Raji (cell line): ENCODE results near the gene GPC6.

ENCODE experiments used
- POLR2A ChIP-seq: IDR thresholded peaks from 2 replicates; pipeline ENCODE4 v1.6.1; 2011; ENCODE audit warnings: low read depth, low read length, control low read depth; ENCODE audit not compliant: insufficient read depth

Gene GPC6

DNA sequence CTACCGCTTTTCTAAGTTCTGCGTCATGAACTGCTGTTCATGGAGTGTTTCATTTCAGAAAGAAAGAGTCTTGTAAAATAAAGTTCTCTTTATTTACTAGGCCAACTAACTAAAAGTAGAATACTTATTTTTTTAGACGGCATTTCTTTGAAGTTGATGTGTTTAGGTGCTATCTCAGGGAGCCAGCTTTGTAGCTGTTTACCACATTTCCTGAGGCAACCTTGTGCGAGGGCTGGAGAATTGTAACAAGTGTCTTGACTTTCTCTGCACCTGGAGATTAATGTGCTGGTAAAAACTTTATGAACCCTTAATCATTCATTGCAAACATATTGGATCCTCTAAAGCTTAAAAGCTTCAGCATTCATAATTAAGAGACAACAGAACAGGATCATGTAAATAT lies 229.3 kb downstream of the GPC6 start:
- TF ChIP-seq POLR2A: no peak

DNA sequence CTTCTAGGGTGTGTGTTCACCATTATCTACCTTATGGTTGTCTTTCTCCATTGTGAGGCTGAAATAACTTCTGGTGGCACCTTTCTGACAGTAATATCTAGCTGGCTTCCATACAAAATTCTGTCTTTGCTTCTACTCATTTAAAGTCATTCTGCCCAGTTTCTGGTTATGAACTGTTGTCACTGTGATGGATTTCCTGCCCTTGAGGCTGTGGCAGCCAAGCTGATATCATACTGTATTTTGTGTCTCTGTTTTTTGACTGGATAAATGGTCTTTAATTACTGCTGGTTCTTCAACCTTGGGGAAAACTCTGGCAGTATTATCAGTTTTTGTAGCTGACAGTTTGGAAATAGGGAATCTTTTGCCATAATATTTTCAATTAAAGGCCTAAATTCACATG lies 233.4 kb downstream of the GPC6 start:
- TF ChIP-seq POLR2A: no peak

DNA sequence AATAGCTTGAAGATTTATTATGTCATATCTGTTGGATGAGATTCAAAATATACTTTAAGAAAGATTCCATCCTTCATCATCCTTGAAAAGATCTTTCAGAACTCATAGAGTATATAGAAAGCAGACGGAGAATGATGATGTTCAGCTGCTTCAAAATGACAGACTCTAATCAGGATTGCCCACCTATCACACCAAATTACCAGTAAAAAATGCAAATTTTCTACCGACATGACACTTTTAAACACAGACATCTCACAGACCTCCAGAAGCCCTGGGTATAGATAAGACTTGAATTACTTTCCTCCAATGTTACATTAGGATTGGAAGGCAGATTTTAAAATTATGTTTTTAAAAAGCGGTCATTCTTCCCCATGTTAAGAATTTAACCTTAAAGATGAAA lies 235.5 kb downstream of the GPC6 start:
- TF ChIP-seq POLR2A: no peak

DNA sequence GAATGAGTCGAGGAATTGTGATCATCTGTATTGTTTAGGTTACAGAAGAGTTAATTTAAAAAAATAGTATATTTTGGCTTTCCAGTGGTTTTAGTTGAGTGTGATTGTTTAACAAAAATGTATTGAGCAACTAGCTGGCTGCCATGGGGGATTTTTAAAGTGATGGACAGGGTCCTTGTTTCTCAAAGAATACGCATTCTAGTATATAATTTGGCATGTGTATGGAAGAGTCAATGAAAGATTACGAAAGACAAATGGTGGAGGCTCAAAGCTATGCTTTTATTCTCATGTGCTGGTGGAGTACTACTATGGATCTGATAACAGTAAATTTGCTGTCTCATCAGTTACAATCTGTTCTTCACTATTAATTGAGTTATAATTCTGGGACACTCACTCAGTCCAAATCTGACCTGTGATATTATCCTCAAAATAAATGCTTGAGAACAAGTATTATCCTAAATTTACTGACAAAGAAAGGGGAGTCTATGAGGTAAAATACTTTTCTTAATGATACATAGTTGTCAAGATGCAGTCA lies 240.0 kb downstream of the GPC6 start:
- TF ChIP-seq POLR2A: no peak

DNA sequence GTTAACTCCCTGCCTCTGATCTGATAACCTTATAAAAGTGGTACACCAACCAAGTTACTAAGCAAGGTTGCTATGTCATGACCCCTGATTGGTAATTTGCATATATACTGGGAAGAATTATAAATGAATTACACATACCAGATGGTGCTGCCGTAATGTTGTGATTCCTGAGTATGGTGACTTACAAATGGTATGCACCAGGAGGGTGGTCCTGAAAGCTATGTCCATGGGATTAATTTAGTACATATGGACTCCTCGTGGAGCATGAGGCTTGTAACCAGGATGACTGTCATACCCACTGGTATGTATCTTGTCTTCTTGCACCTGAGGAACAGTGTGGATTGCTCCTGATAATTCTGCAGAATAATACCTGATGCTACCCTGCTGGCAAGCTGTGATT lies 240.6 kb downstream of the GPC6 start:
- TF ChIP-seq POLR2A: no peak

DNA sequence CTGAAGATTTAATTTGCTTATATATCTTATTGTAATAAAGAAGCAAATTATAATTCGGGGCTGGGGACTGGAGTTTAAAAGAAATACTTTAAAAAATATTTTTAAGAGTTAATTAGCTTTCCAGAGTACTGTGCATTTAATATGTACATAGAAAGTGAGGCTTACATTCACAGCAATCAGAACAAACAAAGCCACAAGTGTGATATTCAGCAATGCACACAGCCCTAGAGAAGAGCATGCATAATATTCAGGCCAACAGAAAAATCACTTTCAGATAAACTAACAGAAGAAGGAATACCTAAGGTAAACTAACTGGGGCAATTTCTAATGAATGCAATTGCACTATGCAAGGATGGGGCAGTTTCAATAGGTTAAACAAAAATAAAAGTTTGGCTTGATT lies 241.8 kb downstream of the GPC6 start:
- TF ChIP-seq POLR2A: no peak

DNA sequence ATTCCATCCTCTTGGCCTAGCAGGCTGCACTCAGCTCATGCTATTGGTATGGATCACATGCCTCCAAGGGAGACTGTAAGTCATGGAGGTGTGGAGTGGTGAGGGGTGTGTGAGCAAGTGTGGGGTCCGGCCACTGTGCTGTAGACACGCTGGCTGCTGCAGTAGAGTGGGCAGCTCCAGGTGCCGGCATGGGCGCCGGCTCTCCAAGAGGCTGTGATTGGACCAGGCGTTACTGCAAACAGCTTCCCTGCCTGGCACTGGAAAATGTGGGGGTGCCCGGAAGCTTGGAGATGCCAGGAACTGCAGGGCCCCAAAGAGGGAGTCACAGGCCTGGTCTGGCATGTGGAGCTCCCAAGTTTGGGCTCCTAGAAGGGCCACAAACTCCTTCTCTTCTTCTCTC lies 245.7 kb downstream of the GPC6 start:
- TF ChIP-seq POLR2A: no peak

DNA sequence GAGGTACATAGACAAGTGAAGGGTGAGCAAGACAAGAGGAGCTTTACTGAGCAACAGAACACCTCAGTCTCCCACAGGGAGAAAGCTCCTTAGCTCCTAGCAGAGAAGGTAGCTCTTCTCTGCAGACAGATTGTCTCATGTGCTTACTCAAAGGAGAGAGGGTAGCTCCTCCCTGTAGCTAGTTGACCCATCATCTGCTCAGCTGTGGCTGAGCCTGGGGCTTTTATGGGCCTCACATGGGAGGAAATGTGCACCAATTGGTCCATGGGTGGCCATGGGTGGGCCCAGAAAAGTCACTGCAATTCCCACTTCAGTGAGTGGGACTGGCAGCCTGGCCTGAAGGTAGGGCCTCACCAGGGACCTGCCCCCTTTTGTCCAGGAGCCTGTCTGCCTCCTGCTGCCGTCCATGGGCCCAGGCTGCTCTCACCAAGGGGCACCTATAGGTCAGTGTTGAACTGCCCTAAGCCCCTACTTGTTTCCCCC lies 246.2 kb downstream of the GPC6 start:
- TF ChIP-seq POLR2A: no peak

DNA sequence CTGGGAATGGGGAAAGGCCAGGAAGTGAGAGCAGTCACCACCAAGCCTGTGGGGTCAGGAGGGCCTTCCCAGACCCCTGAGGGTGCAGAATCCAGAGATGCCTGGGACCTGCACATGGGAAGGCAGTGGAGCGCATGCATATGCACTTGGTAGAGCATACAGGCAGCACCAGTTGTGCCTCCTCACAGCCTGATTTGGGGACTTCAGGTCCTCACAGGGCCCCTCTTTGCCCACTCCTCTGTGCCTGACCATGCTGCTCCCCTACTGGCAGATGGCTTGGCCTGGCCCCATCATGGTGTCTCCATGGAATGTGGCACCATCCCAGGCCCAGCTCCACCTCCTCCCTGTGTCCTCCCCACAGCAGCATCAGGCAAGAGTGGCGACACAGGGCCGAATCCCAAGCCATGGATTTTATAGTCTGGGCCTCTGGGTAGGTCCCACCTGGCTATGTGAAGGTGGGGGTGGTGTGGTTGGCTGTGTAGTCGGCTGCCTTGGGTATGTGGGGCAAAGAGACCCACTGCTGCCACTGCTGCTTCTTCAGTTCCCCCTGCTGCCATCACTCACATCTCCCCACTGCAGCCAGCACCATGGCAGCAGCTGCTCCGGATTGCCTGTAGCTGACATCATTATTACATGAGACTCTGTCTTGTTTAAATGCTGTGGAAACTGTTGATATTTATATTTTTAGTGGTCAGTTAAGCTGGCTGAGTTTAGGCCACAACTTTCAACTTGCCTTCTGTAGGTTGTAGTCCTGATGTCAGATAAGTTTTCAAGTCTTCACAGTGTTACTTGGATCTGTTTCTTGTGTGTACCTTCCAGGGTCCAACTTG lies 247.0 kb downstream of the GPC6 start:
- no peak for TF ChIP-seq POLR2A

DNA sequence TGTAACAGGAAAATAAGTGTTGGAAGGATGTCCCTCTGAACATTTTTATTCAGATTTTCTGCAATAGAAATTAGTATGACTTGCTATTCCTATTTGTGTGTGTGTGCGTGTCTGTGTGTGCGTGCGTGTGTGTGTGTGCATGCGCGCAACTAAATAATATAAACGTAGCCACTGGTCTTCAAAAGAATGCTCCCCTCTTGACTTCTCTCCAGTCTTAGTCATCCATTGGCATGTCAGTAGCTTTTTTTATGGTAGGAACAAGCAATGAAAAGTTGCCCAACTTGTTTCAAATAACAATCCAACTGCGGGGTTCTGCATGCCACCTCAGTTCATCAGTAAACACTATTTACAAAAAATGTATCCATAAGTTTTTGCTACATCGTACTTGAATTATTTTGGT lies 249.6 kb downstream of the GPC6 start:
- no peak for TF ChIP-seq POLR2A

DNA sequence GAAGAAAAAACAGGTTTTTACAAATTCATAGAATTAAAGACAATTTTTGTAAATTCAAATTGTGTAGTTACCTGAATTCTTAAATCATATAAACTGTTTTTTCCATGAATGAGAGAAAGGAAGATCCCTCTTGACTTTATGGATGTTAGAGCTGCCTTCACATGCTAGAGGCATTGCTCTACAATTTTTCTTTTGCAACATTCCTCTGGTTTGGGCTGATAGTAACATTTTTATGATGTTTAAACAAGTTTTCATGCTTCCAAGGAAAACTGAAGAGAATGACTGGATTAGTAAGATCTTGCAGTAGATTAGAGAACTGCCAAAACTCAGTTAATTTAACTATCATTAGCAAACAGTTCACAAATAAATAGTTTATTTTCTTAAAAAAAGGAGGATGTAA lies 250.6 kb downstream of the GPC6 start:
- TF ChIP-seq POLR2A: no peak

DNA sequence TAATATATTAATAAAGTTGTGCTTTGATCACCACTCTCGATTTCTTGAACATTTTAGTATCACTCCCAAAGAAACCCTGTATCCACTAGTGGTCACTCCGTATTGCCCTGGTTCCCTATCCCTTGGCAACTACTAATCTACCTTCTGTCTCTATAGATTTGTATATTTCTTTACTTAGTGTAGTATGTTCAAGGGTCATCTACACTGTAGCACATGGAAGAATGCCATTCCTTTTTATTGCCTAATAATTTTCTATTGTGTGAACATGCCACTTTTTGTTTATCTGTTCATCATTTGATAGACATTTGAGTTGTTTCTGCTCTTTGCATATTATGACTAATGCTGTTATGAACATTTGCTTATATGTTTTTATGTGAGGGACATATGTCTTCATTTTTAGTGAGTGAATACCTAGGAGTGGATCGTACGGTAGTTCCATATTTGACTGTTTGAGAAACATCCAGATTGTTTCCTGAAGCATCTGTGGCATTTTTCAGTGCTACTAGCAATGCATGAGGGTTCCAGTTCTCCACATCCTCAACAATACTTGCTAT lies 254.0 kb downstream of the GPC6 start:
- no peak for TF ChIP-seq POLR2A

DNA sequence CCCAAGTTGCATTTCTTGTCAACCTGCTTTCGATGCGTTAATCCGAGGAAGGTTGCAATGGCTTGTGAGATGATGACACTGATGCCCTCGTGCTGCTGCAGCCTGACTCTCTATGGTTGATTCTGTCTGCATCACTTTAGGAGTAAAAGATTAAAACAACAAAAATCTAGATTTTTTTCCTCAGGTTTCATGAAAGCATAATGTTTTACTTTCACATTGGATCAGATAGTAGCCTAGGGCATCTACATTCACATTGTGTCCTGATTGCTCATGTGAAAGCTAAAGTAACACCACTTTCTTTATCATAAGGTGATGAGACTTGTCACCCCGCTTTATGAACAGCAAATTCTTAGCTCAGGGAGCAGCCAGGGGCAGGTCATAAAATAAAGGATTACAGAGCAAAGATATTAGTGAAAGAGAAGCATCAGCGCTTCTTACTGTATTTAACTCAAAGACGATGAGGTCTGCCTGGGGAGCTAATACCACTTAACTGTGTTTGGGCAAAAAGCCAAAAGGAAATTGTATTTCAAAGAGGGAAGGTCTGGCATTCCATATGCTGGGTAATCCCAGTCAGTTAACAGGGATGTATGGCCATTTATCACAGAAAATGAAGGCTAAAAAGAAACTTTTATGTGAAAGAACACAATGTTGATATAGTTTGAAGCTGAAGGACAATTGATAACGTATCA lies 270.5 kb downstream of the GPC6 start:
- TF ChIP-seq POLR2A: no peak

DNA sequence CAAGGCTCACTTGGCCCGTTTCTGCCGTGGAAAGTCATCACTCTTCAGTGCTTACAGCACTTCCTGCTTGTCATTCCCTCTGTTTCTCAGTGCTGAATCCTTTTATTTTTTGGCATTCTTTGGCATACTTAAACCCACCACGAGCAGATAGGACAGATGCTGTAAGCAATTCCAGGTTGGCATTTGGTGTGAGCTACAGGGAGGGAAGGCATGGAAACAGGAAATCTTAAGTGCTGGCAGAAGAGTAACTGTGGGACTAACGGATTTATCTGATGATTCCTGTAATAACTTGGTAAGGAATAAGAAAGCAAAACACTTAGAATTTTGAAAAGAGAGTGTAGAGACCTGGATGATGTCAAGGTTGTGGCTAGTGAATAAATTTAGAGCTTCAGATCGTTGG lies 273.4 kb downstream of the GPC6 start:
- TF ChIP-seq POLR2A: no peak

DNA sequence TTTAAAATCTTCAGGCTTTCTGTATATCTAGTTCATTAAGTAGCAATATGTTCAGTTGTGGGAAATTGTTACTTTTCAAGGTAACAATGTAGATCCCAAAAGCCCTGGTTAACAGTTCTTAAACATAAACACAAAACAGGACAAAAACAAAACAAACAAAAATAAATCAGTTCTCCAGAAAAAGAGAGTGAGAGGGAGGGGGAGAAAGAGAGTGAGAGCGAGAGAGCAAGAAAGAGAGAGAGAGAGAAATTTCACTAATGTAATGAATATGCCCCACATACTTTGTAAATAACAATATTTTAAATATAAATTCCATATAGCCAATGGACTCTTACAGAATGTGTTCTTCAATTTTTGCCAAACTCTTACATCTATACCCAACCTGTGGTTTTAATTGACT lies 275.5 kb downstream of the GPC6 start:
- no peak for TF ChIP-seq POLR2A
